SH-SY5Y (cell line): ENCODE measurements around the gene PRKG1.

Experiments used
- GATA2 ChIP-seq: IDR thresholded peaks from 2 replicates; pipeline ENCODE4 v1.6.1; 2011; ENCODE audit warnings: mild to moderate bottlenecking, low read depth, low read length
- GATA3 ChIP-seq: IDR thresholded peaks from 2 replicates; pipeline ENCODE4 v1.6.1; 2011; ENCODE audit warnings: low read depth, mild to moderate bottlenecking, low read length, moderate library complexity

- TF ChIP-seq GATA2 = no peak
- no peak for TF ChIP-seq GATA3
These were observed 227.4 kb downstream of the PRKG1 start for GRCh38 chr10:51301644-51302043.
